Right atrium auricular region (tissue), 2 donors: ENCODE data around the gene TP53TG5. TPM values are rescaled to one million over a fixed set of nuclear protein-coding genes. Genes with fewer than 3 reads are reported as not detected.

ENCODE experiments used
- DNase-seq: peaks from one replicate; pipeline ENCODE4 v3.0.0-alpha.2; 2019; ENCODE audit warnings: low spot score
- H3K27ac ChIP-seq, 2 donors: fragments of 200-600 bp; sonication (generic); 1 replicate in 1 of 2; 2 replicates in 1 of 2; pipeline ENCODE4 v1.5.1; 2016 to 2019
- H3K27me3 ChIP-seq, 2 donors: fragments of 200-600 bp; sonication (generic); one replicate each; pipeline versions ENCODE4 v1.5.1 to v1.6.0; 2017 to 2019
- H3K36me3 ChIP-seq: fragments of 200-600 bp; sonication (generic); one replicate; pipeline ENCODE4 v1.5.1; 2016
- H3K4me1 ChIP-seq, 2 donors: fragments of 200-600 bp; sonication (generic); one replicate each; pipeline versions ENCODE4 v1.5.1 to v1.6.0; 2017 to 2019
- H3K4me3 ChIP-seq, 2 donors: fragments of 200-600 bp; sonication (generic); 1 replicate in 1 of 2; 2 replicates in 1 of 2; pipeline ENCODE4 v1.5.1; 2017 to 2019; ENCODE audit warnings: mild to moderate bottlenecking in 1 of 2, moderate library complexity in 1 of 2
- H3K9me3 ChIP-seq, 2 donors: fragments of 200-600 bp; sonication (generic); one replicate each; pipeline ENCODE4 v1.5.1; 2019
- total RNA-seq, 2 donors: library from RNA; depleted of rRNA; stranded (reverse); fragments of >200 nt; gene quantifications; one replicate each; pipeline ENCODE4 v1.1.0, GENCODE V29; 2016
- TF ChIP-seq, protein P1 (sequence below), 2 donors: fragments of 200-600 bp; sonication (generic); IDR thresholded peaks; one replicate each; pipeline ENCODE4 v1.5.1; 2019; ENCODE audit warnings: antibody characterized with exemption in 2 of 2

TP53TG5 gene
- total RNA-seq, 2 donors from 2014 or later, result not detected

DNA sequence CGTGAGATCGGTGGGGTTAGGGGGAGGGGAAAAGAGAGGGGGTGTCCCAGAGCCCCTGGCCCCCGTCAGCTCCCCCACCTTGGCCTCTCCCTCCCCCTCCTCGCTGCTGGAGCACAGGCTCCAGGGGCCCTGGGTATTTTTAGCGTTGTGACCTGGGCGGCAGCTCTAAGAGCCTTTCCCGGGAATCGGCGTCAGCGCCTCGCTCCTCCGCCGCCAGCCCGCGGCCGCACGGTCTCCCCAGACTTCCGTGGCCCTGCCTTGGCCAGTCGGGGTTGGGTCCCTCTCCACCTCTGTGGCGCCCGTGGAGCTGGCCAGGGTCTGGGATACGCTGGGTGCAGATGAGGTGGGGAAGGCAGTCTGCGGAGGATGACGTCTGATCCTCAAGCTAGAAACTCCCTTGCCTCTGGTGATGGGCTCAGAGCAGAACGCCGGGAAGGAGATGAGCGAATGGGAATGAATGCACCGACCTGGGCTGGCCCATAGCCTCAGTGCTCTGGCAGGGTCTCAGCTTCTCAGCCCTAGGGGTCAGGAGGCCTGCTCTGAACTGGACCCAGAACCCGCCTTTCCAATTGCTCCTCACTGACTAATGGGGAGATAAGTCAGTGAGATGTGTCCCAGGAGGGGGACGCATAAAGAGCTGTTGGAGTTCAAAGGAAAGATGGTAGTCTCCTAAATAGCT, 29.1 kb upstream of the TP53TG5 start:
- H3K4me3 ChIP-seq, result peak overlapping the region; percentile 76 to 77
- H3K9me3 ChIP-seq, result no peaks in the 10 kb centered on the region
- H3K27me3 ChIP-seq, result no peaks in the 10 kb centered on the region
- H3K27ac ChIP-seq, result peak overlapping the region; percentile 97 to 99
- peaks cover 0 to 49% of the 10 kb centered on the region in 2 donors for H3K4me1 ChIP-seq
- TF ChIP-seq, protein P1, sequence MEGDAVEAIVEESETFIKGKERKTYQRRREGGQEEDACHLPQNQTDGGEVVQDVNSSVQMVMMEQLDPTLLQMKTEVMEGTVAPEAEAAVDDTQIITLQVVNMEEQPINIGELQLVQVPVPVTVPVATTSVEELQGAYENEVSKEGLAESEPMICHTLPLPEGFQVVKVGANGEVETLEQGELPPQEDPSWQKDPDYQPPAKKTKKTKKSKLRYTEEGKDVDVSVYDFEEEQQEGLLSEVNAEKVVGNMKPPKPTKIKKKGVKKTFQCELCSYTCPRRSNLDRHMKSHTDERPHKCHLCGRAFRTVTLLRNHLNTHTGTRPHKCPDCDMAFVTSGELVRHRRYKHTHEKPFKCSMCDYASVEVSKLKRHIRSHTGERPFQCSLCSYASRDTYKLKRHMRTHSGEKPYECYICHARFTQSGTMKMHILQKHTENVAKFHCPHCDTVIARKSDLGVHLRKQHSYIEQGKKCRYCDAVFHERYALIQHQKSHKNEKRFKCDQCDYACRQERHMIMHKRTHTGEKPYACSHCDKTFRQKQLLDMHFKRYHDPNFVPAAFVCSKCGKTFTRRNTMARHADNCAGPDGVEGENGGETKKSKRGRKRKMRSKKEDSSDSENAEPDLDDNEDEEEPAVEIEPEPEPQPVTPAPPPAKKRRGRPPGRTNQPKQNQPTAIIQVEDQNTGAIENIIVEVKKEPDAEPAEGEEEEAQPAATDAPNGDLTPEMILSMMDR (IDR thresholded peaks at IDR 0.05), result no peak
- peaks cover 41% of the 10 kb centered on the region for H3K36me3 ChIP-seq
- DNase-seq, result peak; percentile 69

DNA sequence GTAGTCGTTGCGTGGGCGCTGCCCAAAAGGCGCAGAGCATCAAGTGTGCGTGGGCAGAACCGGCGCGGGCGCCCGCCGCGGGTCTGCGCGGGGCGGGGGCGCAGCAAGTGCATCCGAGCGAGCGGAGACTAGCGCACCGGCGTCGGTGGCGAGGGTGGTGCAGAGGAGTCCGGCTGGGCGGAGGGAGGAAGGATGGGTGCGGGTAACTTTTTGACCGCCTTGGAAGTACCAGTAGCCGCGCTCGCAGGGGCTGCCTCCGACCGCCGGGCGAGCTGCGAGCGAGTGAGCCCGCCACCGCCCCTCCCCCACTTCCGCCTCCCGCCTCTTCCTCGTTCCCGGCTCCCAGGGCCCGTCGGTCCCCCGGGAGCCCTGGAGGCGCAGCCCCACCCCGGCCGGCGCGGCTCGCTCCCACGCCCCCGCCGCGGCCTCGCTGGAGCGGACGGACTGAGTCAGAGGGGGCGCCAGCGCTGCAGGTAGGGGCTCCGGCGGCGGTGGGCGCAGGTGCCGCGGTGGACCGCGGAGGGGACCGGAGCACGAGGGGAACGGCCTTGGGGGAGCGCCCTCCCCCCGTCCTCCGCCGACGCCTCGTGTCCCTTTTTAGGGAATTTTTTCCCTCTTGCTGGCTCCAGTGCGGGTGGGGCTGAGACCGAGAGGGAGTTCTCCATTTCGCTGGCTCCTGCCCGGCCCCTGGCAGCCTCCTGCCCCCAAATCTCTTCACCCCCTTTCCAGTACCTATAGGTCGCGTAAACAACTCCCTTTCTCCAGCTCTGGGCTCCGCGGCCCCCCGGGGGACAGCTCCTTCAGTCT, 28.3 kb upstream of the TP53TG5 start:
- Histone ChIP-seq H3K27ac (peak overlapping the region; percentile 97 to 99), H3K4me1 (peaks cover 0 to 47% of the 10 kb centered on the region in 2 donors), H3K36me3 (peaks cover 33% of the 10 kb centered on the region), H3K4me3 (peak overlapping the region; percentile 76 to 77), H3K9me3 (no peaks in the 10 kb centered on the region), H3K27me3 (no peaks in the 10 kb centered on the region)
- peak; percentile 68 for DNase-seq
- TF ChIP-seq, protein P1 (IDR thresholded peaks at IDR 0.05), result peak in 1 of 2 donors; percentile 16

DNA sequence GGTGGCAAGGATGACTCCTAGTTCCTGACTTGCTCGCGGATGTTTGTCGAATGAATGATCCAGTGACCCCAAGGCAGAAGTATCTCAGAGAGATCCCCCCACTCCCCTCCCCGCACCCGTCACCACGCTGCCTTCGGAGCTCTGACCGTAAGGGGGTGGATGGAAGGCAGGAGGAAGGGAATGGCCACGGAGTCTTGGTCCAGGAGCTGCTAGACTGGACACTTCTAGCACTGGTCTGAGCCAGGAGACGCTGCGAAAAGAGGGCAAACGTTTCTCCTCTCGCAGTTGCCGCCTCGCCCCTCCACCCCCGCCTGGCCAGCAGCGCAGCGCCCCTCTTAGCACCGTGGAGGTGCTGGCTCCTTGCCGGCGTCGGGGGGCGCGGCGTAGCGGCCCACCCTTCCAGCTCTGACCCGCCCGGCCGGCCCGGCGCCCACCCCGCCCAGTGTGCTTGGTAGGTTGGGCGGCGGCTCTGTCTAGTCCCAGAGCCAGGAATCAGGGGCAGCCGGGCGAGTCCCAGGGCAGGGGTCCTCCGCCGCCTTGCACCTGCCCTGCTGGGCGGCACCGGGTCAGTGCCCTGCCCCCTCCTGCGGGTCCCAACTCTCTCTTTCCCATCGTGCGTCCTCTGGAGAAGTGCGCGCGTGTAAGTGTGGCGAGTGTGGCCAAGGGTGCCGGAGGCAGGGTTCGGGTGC, 27.6 kb upstream of the TP53TG5 start:
- DNase-seq, result no peak
- Histone ChIP-seq H3K27me3 (no peaks in the 10 kb centered on the region), H3K4me3 (peak overlapping the region; percentile 76 to 77), H3K9me3 (no peaks in the 10 kb centered on the region), H3K36me3 (peaks cover 26% of the 10 kb centered on the region), H3K27ac (peak overlapping the region; percentile 97 to 99), H3K4me1 (peaks cover 0 to 40% of the 10 kb centered on the region in 2 donors)
- TF ChIP-seq, protein P1 (IDR thresholded peaks at IDR 0.05), result no peak

DNA sequence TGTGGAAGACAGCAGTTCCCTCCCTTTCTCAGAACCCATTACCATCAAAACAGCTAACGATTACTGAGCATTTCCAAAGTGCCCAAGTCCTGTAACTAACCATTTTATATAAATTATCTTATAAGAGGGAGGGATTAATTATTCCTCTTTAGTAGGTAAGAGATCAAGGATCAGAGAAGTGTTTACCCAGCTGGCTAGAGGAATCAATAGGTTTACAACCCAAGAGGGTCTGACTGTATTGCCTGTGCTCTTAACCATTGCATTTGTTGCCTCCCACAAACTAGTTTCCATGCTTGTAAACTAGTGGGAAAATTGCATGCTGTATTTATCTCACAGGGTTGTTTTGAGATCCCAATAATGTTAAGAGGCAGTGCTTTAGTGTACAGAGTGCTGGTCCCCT, 26.3 kb upstream of the TP53TG5 start:
- peaks cover 13% of the 10 kb centered on the region for H3K36me3 ChIP-seq
- peaks cover 0 to 27% of the 10 kb centered on the region in 2 donors for H3K4me1 ChIP-seq
- H3K27ac ChIP-seq, result peak overlapping the region; percentile 12 to 39
- TF ChIP-seq, protein P1 (IDR thresholded peaks at IDR 0.05), result no peak
- no peaks in the 10 kb centered on the region for H3K9me3 ChIP-seq
- no peaks in the 10 kb centered on the region for H3K27me3 ChIP-seq
- no peak overlapping the region for H3K4me3 ChIP-seq
- DNase-seq, result no peak

DNA sequence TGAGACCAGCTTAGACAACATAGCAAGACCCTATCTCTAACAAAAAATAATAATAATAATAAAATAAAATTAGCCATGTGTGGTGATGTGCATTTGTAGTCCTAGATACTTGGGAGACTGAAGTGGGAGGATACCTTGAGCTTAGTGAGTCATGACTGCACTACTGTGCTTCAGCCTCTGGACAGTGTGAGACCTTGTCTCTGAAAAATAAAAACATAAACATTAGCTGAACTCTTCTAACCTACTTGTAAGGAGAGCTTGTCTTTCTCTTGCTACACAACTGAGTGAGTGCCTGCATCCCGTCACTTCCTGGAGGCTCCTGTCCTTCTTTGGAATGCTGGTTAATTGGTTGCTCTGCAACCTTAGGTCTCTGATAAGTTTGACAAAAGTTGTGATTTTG, 24.8 kb upstream of the TP53TG5 start:
- no peak for DNase-seq
- no peaks in the 10 kb centered on the region for H3K9me3 ChIP-seq
- no peaks in the 10 kb centered on the region for H3K27me3 ChIP-seq
- H3K4me3 ChIP-seq, result no peak overlapping the region
- no peak overlapping the region for H3K27ac ChIP-seq
- peaks cover 0 to 12% of the 10 kb centered on the region in 2 donors for H3K4me1 ChIP-seq
- no peaks in the 10 kb centered on the region for H3K36me3 ChIP-seq
- TF ChIP-seq, protein P1 (IDR thresholded peaks at IDR 0.05), result no peak
